Endothelial cell of umbilical vein (primary cell): ENCODE results near the gene PROCA1. TPM values are rescaled to one million over a fixed set of nuclear protein-coding genes. Genes with fewer than 3 reads are reported as not detected.

Source experiments
- BruUV-seq: library from RNA; stranded (reverse); fragments of 400-500 nt; replicated peaks from 2 replicates; lab custom pipeline; 2021; lab: Mats Ljungman, UMichigan
- CTCF ChIA-PET: fragments of 300-600, 350-600 bp; sonication (Branson Sonifier 250); formaldehyde crosslinking; loops from one replicate; lab custom pipeline; 2021; ENCODE audit warnings: antibody characterized with exemption, inconsistent platforms; lab: Charles Lee
- POLR2A ChIA-PET: fragments of 300-600, 350-600 bp; sonication (Branson Sonifier 250); formaldehyde crosslinking; loops from one replicate; lab custom pipeline; 2021; ENCODE audit warnings: antibody characterized with exemption, inconsistent platforms; lab: Charles Lee
- DNase-seq: peaks from one replicate; pipeline ENCODE4 v3.0.0-alpha.2; 2011; ENCODE audit warnings: low read depth, low spot score
- FAIRE-seq: peaks from 2 replicates; lab custom pipeline; 2011; peaks lifted over from hg19 to GRCh38; lab: Jason Lieb, UNC
- H2AFZ ChIP-seq: 2 replicates; pipeline ENCODE4 v1.6.0; 2012; ENCODE audit warnings: low read depth, low read length, control low read depth, inconsistent platforms
- H3K27ac ChIP-seq: 2 replicates; pipeline ENCODE4 v1.5.1; 2011; ENCODE audit warnings: low read depth, mild to moderate bottlenecking, control low read depth, low read length, moderate library complexity; ENCODE audit not compliant: insufficient read depth
- H3K27me3 ChIP-seq, 2 experiments: 2 replicates each; pipeline versions ENCODE4 v1.6.0 to v1.6.1; 2011; ENCODE audit warnings: low read length in 2 of 2, mixed read lengths in 1 of 2; ENCODE audit not compliant: control insufficient read depth in 2 of 2, insufficient read depth in 2 of 2
- H3K36me3 ChIP-seq, 2 experiments: 2 replicates in 1 of 2; 3 replicates in 1 of 2; pipeline ENCODE4 v1.5.1; 2011; ENCODE audit warnings: low read length in 2 of 2, mild to moderate bottlenecking in 1 of 2, moderate library complexity in 1 of 2; ENCODE audit not compliant: control insufficient read depth in 2 of 2, insufficient read depth in 2 of 2; ENCODE audit errors: extremely low read depth in 1 of 2
- H3K4me1 ChIP-seq: 3 replicates; pipeline ENCODE4 v1.5.1; 2011; ENCODE audit warnings: mild to moderate bottlenecking, low read length; ENCODE audit not compliant: control insufficient read depth, insufficient read depth; ENCODE audit errors: extremely low read depth
- H3K4me2 ChIP-seq: 2 replicates; pipeline ENCODE4 v1.6.1; 2011; ENCODE audit warnings: low read length, control low read depth, mixed read lengths; ENCODE audit not compliant: insufficient read depth
- H3K4me3 ChIP-seq, 3 experiments: fragments of 200-600 bp in 1 of 3; sonication (generic), shearing (Covaris generic) in 1 of 3; replicated peaks in 1 of 3; 2 replicates each; pipeline ENCODE4 v1.5.1; 2011 to 2016; ENCODE audit warnings: control low read depth in 3 of 3, low read length in 3 of 3, mild to moderate bottlenecking in 2 of 3, inconsistent platforms in 1 of 3, low read depth in 1 of 3, moderate library complexity in 1 of 3; ENCODE audit not compliant: insufficient read depth in 1 of 3
- H3K79me2 ChIP-seq: 2 replicates; pipeline ENCODE4 v1.6.0; 2012; ENCODE audit warnings: low read length, inconsistent platforms; ENCODE audit not compliant: control insufficient read depth, insufficient read depth
- H3K9ac ChIP-seq: replicated peaks from 2 replicates; pipeline ENCODE3; 2011; ENCODE audit warnings: low read length, control low read depth; ENCODE audit not compliant: insufficient read depth; ENCODE audit errors: extremely low read depth
- H3K9me1 ChIP-seq: replicated peaks from 3 replicates; pipeline ENCODE4 v1.6.0; 2011; ENCODE audit warnings: mild to moderate bottlenecking, low read length; ENCODE audit not compliant: control insufficient read depth, insufficient read depth; ENCODE audit errors: extremely low read depth
- H3K9me3 ChIP-seq: replicated peaks from 2 replicates; pipeline ENCODE4 v1.5.1; 2012; ENCODE audit warnings: low read length, inconsistent platforms; ENCODE audit not compliant: control insufficient read depth, insufficient read depth
- H4K20me1 ChIP-seq: replicated peaks from 2 replicates; pipeline ENCODE3; 2011; ENCODE audit warnings: mild to moderate bottlenecking, low read length; ENCODE audit not compliant: control insufficient read depth, insufficient read depth; ENCODE audit errors: extremely low read depth
- EZH2 ChIP-seq: IDR thresholded peaks from 2 replicates; pipeline ENCODE4 v1.6.1; 2012; ENCODE audit warnings: borderline replicate concordance, low read depth, mild to moderate bottlenecking, moderate library complexity, low read length, inconsistent platforms; ENCODE audit not compliant: severe bottlenecking
- FOS ChIP-seq: IDR thresholded peaks from 2 replicates; pipeline ENCODE4 v1.6.1; 2011; ENCODE audit warnings: mild to moderate bottlenecking, low read length, moderate library complexity, borderline replicate concordance; ENCODE audit not compliant: insufficient read depth
- GATA2 ChIP-seq: IDR thresholded peaks from 2 replicates; pipeline ENCODE4 v1.7.0; 2011; ENCODE audit warnings: low read depth, mild to moderate bottlenecking, moderate library complexity, mixed read lengths, low read length; ENCODE audit not compliant: insufficient read length, insufficient read depth
- JUN ChIP-seq: IDR thresholded peaks from 2 replicates; pipeline ENCODE4 v1.6.1; 2011; ENCODE audit warnings: borderline replicate concordance, low read depth; ENCODE audit not compliant: insufficient read length, insufficient read depth
- MYC ChIP-seq: IDR thresholded peaks from one replicate; pipeline ENCODE4 v1.6.1; 2011; ENCODE audit warnings: mild to moderate bottlenecking, low read depth, low read length
- POLR2A ChIP-seq: IDR thresholded peaks from 2 replicates; pipeline ENCODE4 v1.6.1; 2012; ENCODE audit warnings: low read depth, mild to moderate bottlenecking, control low read depth, low read length
- POLR2AphosphoS5 ChIP-seq: IDR thresholded peaks from 2 replicates; pipeline ENCODE4 v1.6.1; 2012; ENCODE audit warnings: low read depth, mild to moderate bottlenecking, control low read depth, low read length, moderate library complexity; ENCODE audit not compliant: insufficient read depth
- dilution Hi-C: fragments of 300-500 bp; cut with MboI; formaldehyde crosslinking; loops from one replicate; pipeline ENCODE4 v1.15.0; 2019; ENCODE audit warnings: low sequenced_read_pairs; ENCODE audit not compliant: extremely low pct_ligation_motif_present
- intact Hi-C: fragments of 100-400 bp; cut with micrococcal nuclease; formaldehyde crosslinking; loops from one replicate; pipeline ENCODE4 v1.10.0; 2022
- polyA plus RNA-seq, 4 experiments: library from polyadenylated mRNA; depleted of rRNA in 3 of 4; stranded (reverse) in 3 of 4; unstranded in 1 of 4; fragments of >200 nt; gene quantifications; 2 replicates each; pipeline versions ENCODE4 v1.2.1 to v1.2.3, GENCODE V29; 2011 to 2012; ENCODE audit warnings: missing spikeins in 1 of 4
- total RNA-seq: library from RNA; stranded (reverse); gene quantifications from 2 replicates; pipeline ENCODE4 v1.2.3, GENCODE V29; 2021
- TF ChIP-seq, protein P1 (sequence below): IDR thresholded peaks from 2 replicates; pipeline ENCODE4 v1.6.1; 2011; ENCODE audit not compliant: insufficient read depth, insufficient read length
- TF ChIP-seq, protein P2 (sequence below), 2 donors: IDR thresholded peaks; 1 replicate in 1 of 2; 2 replicates in 1 of 2; pipeline ENCODE4 v1.5.1; 2011; ENCODE audit warnings: low read length in 2 of 2, mild to moderate bottlenecking in 2 of 2, moderate library complexity in 2 of 2, control low read depth in 1 of 2, inconsistent platforms in 1 of 2, low read depth in 1 of 2; ENCODE audit not compliant: insufficient read depth in 1 of 2; ENCODE audit errors: extremely low read depth in 1 of 2

PROCA1 gene
- total and polyA plus RNA-seq, 2 donors (not counting 3 experiments of a cell fraction or from before 2014, with no cell fraction given) = 2.0 to 2.1 TPM

DNA sequence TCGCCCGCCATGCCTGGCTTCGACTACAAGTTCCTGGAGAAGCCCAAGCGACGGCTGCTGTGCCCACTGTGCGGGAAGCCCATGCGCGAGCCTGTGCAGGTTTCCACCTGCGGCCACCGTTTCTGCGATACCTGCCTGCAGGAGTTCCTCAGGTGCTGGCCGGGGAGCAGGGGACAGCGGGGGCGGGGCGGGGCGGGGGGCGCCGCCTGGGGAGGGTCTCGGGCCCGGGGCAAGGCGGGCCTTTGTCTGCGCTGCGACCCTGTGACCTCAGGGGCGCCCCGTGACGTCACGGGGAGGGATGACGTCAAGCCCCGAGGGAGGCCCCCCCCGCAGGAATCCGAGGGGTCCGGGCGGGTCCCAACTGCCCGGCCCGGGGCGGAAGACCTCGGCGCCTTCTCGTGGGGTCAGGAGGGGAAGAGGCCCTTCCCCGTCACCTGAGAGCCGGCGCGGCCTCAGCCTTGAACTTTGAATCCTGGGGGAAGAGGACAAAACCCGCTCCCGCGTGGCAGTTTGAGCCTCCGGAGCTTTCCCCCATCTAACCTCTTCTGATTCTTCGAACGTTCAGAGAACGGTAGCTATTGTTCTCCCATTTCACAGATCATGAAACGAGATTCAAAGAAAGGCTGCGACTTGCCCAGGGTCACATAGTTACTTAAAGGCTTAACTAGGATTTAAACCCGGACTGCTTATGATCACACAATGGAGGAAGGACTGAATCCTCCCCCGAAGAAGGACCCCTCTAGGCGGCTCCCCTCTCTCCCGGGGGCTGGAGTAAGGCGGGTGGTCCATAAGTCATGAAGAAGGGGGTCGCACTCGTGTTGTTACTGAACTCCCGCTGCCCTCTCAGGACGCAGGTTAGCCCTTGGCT, 32.6 kb upstream of the PROCA1 start:
- TSS peak; percentile 56 for BruUV-seq
- peak; percentile 72 for FAIRE-seq

More for the DNA sequence above, 32.6 kb upstream of the PROCA1 start:
- Histone ChIP-seq H3K9ac (peak overlapping the region; percentile 91), H3K27ac (peak overlapping the region; percentile 86), H3K4me3 (peak overlapping the region; percentile 77 to 94 (median 86)), H3K4me1 (peaks cover 28% of the 10 kb centered on the region), H3K9me1 (no peaks in the 10 kb centered on the region), H3K9me3 (no peaks in the 10 kb centered on the region), H4K20me1 (no peaks in the 10 kb centered on the region), H3K27me3 (no peaks in the 10 kb centered on the region), H2AFZ (peak overlapping the region; percentile 1), H3K4me2 (peak overlapping the region; percentile 84), H3K79me2 (peaks cover 31% of the 10 kb centered on the region), H3K36me3 (peaks cover 4 to 19% of the 10 kb centered on the region in 2 experiments)
- ChIA-PET CTCF (interaction anchor here (2.9 to 16.6 kb wide), 2 partner anchors 15 to 19 kb away, joined by 15 to 602 read pairs; partner anchors contain the start of genes NEK8 and TLCD1), POLR2A (interaction anchor here (1.0 to 6.3 kb wide), 4 partner anchors 15 to 25 kb away, joined by 3 to 45 read pairs (median 5); partner anchors contain the start of genes NEK8, RPL23A and TLCD1)
- TF ChIP-seq JUN (no peak), POLR2A (no peak), FOS (no peak), POLR2AphosphoS5 (no peak), GATA2 (no peak), MYC (no peak), EZH2 (no peak)
- TF ChIP-seq, protein P1, sequence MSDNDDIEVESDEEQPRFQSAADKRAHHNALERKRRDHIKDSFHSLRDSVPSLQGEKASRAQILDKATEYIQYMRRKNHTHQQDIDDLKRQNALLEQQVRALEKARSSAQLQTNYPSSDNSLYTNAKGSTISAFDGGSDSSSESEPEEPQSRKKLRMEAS = no peak
- TF ChIP-seq, protein P2, sequence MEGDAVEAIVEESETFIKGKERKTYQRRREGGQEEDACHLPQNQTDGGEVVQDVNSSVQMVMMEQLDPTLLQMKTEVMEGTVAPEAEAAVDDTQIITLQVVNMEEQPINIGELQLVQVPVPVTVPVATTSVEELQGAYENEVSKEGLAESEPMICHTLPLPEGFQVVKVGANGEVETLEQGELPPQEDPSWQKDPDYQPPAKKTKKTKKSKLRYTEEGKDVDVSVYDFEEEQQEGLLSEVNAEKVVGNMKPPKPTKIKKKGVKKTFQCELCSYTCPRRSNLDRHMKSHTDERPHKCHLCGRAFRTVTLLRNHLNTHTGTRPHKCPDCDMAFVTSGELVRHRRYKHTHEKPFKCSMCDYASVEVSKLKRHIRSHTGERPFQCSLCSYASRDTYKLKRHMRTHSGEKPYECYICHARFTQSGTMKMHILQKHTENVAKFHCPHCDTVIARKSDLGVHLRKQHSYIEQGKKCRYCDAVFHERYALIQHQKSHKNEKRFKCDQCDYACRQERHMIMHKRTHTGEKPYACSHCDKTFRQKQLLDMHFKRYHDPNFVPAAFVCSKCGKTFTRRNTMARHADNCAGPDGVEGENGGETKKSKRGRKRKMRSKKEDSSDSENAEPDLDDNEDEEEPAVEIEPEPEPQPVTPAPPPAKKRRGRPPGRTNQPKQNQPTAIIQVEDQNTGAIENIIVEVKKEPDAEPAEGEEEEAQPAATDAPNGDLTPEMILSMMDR (IDR thresholded peaks at IDR 0.05; ENCODE audit: extremely low read depth in 1 of 2, insufficient read depth in 1 of 2, low read depth in 1 of 2, low read length in 2 of 2) = no peak
- peak; percentile 51 for DNase-seq
- intact Hi-C loops (no loop called here), dilution Hi-C loops (no loop called here)
